ENCODE data around the gene FGF12.

The FGF12 gene

GRCh38 chr3:192177383-192177782 lies 550.0 kb downstream of the FGF12 start:
- DNase-seq, result no peak

- no peak for DNase-seq
These were observed 553.1 kb downstream of the FGF12 start for GRCh38 chr3:192174283-192174682.

- no peak for DNase-seq
These were observed 556.1 kb downstream of the FGF12 start for GRCh38 chr3:192171213-192171612.

GRCh38 chr3:192170659-192171058 lies 556.7 kb downstream of the FGF12 start:
- DNase-seq, result no peak

- DNase-seq, result no peak
These were observed 557.3 kb downstream of the FGF12 start for GRCh38 chr3:192170031-192170430.

- no peak for DNase-seq
These were observed 557.9 kb downstream of the FGF12 start for GRCh38 chr3:192169332-192169915.

- DNase-seq, result no peak
These were observed 559.1 kb downstream of the FGF12 start for GRCh38 chr3:192168202-192168601.

- DNase-seq, result no peak
These were observed 561.8 kb downstream of the FGF12 start for GRCh38 chr3:192165552-192165951.

GRCh38 chr3:192161661-192162060 lies 565.7 kb downstream of the FGF12 start:
- no peak for DNase-seq

- DNase-seq, result no peak
These were observed 571.0 kb downstream of the FGF12 start for GRCh38 chr3:192156382-192156781.

- no peak for DNase-seq
These were observed 572.1 kb downstream of the FGF12 start for GRCh38 chr3:192155194-192155593.

- no peak for DNase-seq
These were observed 594.1 kb downstream of the FGF12 start for GRCh38 chr3:192133271-192133670.

GRCh38 chr3:192130534-192131132 lies 596.7 kb downstream of the FGF12 start:
- no peak for DNase-seq

GRCh38 chr3:192129586-192129985 lies 597.8 kb downstream of the FGF12 start:
- DNase-seq, result no peak

GRCh38 chr3:192128922-192129321 lies 598.4 kb downstream of the FGF12 start:
- DNase-seq, result no peak

- DNase-seq, result no peak
These were observed 599.3 kb downstream of the FGF12 start for GRCh38 chr3:192128060-192128459.

GRCh38 chr3:192122832-192123594 lies 604.3 kb downstream of the FGF12 start:
- DNase-seq, result no peak

GRCh38 chr3:192121923-192122322 lies 605.4 kb downstream of the FGF12 start:
- no peak for DNase-seq

GRCh38 chr3:192108820-192109219 lies 618.5 kb downstream of the FGF12 start:
- DNase-seq, result no peak

GRCh38 chr3:192106543-192106942 lies 620.8 kb downstream of the FGF12 start:
- no peak for DNase-seq

- no peak for DNase-seq
These were observed 634.8 kb downstream of the FGF12 start for GRCh38 chr3:192092388-192093005.

- no peak for DNase-seq
These were observed 635.5 kb downstream of the FGF12 start for GRCh38 chr3:192091831-192092230.

- DNase-seq, result no peak
These were observed 636.8 kb downstream of the FGF12 start for GRCh38 chr3:192090586-192090985.

Measured in activated gamma-delta T cell (primary cell).